GM21723 (cell line): ENCODE results near the gene ZNF598.
"Not testable (repeated sequence)": the region's sequence is repeated elsewhere in the genome, so short reads cannot be mapped to it uniquely, and the experiment has no call there.

Experiments used
- ATAC-seq: cut with Tn5 transposase; IDR thresholded peaks from one replicate; pipeline ENCODE4 v1.9.1; 2021; ENCODE audit warnings: mild to moderate bottlenecking, moderate library complexity; ENCODE audit not compliant: unreplicated experiment

Gene ZNF598

DNA sequence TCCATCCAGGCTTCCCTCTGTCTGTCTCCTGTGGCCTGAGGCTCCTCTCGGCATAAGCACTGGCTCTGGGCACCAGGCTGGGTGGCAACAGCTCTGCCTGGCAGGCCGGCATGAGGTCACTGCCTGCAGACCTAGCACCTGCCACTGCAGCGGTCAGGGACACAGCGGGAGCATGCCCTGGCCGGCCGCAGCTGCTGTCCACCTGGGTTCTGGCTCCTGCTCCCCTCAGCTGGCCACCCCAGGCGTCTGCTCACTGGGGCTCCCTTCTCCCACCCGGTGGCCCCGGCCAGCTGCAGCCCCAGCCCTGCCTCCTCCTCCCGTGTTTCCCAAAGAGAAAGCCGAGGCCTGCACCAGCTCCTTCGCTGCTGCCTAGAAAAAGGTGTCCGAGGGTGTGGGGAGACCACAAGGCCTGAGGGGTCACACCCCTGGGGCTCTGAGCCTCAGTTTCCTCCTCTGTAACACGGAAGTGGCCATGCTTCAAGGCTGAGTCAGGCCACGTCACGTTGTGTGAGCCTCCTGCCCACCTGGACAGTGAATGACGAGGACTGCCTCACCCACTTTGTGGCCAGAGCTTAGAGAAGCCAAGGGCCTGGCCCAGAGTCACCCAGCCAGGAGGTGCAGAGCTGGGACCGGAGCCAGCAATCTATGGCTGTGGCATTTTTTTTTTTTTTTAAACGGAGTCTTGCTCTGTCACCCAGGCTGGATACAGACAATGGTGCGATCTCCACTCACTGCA, 31.3 kb upstream of the ZNF598 start:
- no peak for ATAC-seq

DNA sequence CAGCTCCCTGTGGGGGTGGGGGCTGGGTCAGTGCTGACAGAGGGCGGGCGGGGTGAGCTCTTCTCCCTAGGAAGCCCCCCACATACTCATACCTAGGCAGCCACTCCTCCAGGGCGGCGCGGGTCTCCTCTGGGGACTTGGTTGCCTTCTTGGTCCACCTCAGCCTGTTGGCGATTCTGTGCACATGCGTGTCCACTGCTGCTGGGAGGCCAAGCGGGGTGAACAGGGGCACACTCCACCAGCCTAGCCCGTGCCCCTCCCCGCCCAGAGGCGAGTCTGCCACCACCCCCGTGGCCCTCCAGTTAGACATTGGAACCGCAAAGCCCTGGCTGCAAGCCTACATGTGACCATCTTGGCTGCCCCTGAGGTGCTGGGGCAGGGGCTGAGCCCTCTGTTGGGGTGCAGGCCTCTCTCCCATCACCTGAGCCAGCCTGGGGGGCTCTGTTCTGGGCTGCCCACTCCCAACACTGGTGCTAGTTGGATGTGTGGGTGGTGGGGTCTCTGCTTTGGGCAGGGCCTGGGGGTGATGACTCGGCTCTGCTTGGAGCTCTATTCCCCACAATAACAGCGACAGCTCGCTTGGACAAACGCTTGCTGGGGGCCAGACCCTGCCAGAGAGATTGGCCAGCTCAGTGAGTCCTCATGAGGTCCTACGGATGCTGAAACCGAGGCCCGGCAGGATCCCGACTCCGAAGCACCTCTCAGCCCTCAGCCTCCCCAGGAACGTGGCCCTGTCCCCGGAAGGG, 30.6 kb upstream of the ZNF598 start:
- ATAC-seq, result no peak

DNA sequence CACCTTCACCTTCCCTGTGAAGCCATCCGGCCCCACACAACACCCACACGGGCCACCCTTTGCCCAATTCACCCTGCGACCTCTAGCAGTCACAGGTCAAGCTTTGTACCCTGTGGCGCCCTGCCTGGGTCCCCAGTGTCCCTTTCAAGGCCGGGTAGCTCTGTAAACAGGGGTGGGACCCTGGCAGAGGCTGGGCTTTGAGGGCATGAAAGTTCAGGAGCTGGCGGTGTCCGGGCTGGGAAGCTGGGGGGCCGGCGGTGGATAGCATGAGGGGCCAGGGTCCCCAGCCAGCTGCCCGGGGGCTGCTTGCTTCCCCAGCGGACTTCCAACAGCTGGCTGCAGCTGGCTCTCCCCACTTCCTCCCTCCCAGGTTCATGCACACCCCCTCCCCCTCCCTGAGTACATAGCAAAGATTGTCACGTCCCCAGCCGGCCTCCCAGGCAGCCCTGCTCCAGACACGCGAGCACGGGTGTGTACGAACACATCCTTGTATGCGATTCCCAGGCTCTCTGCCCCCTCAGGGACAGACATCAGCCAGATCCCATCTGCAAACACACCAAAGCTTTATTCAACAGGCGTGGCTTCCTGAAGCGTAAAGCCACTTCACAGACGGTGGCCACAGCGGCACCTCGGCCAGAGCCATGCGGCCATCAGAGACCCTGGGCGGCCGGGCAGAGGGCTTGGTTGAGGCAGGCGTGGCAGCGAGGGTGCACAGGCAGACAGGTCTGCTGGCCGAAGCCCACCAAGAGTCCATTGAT, 29.8 kb upstream of the ZNF598 start:
- ATAC-seq, result no peak

DNA sequence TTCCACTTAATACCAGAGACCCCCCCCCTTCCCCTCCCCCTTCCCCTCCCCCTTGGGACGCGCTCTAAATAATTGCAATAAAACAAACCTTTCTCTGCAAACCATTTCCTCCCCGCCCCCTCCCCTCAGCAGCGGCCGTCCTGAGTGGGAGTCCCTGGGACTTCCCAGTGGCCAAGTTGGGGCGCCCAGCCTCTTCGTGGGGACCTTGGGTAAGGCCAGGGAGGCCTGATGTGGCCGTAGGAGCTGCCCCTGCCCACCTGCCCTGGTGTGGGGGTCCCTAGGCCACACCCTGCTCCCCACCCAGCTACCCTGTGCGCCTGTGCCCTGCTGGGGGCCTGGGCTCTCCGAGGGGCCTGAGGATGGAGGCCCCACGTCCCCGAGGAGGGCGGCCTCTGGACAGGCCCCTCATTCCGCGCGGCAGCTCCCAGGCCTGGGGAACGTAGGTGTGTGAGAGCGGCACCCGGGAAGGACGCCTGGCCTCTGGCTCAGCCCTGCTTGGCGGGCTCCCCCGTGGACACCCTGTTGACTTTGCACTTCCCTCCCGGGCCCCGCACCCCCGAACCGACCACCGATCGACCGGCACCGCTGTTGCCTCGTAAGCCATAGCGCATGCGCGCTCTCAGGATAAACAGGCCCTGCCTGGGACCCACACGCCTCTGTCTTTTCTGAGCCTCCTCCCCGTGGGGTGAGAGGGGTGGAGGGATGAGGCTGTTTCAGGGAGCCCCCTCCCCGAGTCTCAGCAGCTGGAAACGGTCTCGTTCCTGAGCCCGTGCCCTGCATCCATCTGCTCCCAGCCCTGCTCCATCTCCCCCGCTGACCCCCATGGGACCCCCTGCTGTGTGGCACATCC, 29.0 kb upstream of the ZNF598 start:
- ATAC-seq, result no peak

DNA sequence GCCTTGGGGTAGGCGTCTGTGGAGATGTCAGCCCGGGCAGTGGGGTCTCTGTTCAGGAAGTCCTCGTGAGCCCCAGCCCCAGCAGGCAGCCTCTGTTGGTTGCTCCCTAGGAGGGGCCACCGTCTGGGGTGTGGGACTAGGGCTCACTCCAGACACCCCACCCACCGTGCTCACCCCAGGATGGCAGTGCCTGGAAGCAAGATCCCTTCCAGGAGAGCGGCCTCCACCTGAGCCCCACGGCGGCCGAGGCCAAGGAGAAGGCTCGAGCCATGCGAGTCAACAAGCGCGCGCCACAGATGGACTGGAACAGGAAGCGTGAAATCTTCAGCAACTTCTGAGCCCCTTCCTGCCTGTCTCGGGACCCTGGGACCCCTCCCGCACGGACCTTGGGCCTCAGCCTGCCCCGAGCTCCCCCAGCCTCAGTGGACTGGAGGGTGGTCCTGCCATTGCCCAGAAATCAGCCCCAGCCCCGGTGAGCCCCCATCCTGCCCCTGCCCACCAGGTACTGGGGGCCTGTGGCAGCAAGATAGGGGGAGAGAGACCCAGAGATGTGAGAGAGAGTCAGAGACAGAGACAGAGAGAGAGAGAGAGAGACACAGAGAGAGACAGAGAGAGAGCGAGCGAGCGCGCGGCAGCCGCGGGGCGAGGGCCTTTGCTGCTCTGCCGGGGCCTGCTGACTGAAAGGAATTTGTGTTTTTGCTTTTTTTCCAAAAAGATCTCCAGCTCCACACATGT, 28.2 kb upstream of the ZNF598 start:
- ATAC-seq, result no peak

DNA sequence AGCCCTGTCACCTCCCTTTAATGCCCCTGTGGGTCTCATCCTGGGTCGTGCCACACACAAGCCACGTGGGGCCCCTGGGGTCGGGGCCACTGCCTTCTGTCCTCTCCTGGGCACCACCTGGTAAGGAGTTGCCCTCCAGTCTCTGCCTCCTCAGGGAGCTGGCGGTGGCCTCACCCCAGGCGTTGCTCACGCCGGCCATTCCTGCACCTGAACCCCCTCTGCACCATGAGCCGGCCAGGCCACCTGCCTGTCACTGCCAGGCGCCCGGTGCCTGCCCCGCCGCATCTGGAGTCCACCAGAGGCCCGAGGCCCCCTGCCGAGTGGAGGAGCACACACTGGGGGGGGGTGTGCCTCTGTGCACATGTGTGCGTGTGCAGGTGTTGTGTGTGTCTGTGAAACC, 27.5 kb upstream of the ZNF598 start:
- no peak for ATAC-seq

DNA sequence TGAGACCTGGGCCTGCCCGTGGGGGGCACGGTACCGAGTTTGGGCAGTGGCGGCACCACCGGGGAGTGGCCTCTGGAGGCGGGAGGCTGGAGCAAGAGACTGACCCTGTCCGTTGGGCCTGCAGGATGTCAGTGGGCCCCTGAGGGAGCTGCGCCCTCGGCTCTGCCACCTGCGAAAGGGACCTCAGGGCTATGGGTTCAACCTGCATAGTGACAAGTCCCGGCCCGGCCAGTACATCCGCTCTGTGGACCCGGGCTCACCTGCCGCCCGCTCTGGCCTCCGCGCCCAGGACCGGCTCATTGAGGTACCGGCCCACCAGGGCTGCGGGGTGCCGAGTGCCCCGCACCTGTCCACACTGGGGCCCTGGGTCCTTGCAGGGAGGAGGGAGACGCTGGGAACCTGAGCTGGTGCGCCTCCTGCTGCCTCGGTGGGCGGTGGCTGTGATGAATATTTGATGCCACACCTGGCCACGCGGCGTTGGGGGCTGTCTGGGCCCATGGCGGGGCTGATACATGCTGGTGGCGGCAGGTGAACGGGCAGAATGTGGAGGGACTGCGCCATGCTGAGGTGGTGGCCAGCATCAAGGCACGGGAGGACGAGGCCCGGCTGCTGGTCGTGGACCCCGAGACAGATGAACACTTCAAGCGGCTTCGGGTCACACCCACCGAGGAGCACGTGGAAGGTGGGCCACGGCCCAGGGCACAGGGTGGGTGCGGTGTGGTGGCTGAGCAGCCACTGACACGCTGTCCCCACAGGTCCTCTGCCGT, 26.8 kb upstream of the ZNF598 start:
- ATAC-seq, result no peak

DNA sequence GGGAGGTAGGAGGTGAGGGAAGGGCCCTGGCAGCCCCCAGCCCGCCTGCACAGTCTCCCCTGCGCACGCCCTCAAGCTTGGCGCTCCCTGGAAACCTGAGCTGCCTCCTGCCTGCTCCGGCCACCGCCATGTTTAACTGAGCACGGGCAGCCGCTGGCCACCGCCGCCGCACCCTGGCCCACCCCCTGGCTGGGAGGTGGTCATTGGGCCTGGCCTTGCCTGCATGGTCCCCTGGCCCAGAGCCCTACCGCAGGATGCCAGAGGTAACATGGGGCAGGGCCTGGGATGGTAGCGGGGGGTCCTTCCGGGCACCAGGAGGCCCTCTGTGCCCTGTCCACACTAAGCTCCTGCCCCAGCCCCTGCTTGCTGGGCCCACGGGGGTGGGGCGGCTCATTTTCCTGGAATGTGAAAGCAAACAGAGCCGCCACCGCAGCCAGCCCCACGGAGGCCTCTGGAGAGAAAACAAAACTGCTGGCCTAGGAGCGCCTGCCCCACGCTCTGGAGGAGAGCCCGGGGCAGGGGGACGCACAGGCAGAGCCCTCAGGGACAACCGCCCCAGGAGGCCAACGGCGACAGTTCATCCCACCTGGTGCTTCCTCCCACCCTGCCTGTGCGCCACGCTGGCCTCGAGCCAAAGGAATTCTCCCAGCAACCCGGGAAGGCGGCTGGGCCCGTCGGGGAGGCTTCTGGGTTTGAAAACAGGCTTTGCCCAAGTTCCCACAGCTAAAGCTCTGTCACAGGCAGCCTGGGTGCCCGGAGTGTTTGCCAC, 26.0 kb upstream of the ZNF598 start:
- ATAC-seq, result no peak

DNA sequence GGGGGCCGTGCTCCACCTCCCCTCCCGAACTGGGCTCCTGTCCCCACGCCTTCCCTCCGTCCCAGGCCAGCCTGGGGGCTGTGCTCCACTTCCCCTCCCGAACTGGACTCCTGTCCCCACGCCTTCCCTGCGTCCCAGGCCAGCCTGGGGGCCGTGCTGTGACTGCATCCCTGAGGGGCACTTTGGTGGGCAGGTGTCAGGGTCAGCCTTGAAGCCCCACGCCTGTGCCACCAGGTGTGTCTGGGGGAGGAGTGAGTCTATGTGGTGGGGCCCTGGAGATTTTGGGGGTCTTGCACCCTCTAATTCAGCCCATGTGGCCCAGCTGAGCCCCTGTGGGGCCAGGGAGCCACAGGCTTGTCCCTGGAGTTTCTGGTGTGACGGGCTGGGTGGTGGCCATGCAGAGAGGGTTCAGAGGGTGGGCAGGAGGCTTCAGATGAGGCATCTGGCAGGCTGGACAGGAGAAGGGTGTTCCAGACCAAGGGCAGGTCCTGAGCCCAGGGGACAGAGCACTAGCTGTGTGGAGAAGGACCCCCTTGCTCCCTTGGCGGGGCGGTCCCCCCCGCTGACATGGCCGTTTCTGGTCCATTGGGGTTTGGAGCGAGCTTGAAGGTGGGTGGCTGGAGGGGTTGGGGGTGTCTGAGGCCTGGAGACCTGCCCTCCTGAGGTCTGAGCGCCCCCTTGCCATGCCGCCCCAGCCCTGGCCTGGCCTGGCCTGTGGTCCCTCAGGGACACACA, 25.2 kb upstream of the ZNF598 start:
- ATAC-seq, result no peak

DNA sequence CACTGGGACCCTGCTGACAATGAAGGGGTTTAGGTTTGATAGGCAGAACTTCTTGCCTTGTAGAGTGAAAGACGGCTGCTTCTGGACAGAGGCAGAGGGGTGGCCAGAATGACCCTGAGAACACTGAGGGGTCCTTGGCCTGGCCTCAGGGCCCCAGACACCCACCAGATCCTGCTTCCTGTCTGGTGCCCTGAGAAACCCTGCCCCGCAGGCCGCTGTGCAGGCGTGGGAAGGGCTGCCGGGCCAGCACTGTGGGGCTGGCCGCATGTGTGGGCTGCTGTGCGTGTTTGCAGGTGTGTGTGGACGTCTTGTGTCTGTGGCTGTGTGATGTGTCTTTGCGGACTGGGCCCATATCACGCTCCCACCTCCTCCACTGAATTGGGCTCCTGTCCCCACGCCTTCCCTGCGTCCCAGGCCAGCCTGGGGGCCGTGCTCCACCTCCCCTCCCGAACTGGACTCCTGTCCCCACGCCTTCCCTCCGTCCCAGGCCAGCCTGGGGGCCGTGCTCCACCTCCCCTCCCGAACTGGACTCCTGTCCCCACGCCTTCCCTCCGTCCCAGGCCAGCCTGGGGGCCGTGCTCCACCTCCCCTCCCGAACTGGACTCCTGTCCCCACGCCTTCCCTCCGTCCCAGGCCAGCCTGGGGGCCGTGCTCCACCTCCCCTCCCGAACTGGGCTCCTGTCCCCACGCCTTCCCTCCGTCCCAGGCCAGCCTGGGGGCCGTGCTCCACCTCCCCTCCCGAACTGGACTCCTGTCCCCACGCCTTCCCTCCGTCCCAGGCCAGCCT, 24.5 kb upstream of the ZNF598 start:
- not testable (repeated sequence) for ATAC-seq

DNA sequence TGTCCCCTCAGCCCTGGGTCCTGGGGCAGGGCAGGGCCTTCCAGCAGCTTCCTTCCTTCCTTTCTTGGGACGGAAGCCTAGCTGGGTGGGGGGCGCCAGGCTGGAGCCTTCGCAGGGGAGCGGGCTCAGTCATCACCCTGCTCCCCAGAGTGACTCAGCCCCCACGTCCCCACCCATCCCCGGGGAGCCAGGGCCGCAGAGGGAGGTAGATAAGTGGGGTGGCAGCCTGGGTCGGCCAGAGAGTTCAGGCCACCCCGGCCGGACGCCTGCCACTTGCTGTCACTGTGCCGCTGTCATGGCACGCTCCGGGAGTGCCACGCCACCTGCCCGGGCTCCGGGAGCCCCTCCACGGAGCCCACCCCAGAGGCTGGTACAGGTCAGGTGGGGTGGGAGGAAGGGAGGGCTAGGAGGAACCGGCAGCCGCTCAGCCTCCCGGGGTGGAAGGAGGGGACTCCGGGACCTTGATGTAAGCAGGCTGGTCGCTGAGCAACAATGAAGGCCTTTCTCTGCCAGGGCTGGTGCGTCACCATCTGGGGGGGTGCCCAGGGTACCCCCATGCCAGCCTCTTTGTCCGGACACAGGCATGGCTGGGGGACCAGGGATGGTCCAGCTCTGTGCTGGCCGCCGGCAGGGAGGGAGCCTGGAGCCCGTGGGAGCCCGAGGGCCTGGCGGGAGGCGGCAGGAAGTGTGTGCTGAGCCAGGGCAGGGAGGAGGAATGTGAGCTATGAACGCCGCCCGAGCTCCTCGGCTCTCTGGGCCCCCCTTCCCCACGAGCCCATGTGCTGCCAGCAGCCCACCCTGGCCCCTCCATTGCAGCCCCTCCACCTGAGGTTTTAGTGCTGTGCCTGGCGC, 23.7 kb upstream of the ZNF598 start:
- no peak for ATAC-seq

DNA sequence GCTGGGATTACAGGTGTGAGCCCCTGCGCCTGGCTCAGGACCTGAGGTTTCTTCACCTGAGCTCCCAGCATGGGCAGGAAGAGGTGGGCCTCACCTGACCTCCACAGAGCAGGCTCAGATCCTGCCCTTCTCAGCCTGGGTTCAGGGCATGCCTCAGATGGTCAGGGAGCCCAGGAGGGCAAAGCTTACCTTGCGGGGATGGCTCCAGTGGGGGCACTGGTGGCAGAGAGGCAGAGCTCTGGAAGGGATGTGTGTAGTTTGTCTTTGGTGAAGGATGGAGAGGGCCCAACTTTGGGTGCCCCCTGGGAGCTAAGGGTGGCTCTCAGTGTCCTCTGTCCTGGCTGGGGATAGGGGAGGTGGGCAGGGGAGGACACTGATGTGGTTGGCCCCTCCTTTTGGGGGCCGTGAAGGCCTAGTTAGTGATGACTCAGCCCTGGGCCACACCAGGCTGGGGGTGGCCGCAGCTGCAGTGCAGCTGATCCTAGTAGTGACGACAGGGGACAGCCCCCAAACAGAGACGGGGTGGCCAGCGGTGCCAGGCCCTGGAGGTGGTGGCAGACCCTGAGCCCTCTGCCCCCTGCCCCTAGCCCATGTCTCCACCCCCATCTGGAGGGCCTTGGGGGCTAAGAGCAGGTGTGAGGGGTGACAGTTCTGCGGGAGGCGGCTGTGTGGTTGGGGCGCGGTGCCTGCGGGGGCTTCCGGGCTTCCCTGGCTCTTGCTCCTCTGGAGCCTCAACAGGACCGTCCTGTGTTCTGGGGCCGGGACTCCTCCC, 22.9 kb upstream of the ZNF598 start:
- ATAC-seq, result no peak

DNA sequence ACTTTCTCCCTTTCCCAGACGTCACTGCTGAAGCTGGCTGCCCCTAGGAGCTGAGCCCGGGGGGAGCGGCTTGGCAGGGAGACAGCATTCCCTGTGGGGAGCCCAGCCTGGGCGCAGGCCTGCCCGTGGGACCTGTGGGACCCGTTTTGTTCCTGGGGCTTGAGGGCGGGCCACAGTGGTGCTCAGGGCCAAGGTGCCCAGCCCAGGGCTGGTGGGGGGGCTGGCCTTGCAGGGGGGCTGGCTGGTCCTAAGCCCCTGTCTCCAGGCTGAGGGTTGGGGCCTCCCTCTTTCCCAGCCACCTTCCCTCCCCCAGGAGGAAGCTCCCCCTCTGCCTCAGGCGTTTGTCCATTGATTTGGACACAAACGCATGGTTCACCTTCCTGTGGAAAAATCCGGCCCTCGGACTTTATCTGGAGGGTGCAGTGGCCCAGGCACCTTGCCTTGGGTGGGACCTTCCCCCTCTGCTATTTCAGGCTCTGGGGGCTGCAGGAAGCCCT, 21.5 kb upstream of the ZNF598 start:
- ATAC-seq, result no peak

DNA sequence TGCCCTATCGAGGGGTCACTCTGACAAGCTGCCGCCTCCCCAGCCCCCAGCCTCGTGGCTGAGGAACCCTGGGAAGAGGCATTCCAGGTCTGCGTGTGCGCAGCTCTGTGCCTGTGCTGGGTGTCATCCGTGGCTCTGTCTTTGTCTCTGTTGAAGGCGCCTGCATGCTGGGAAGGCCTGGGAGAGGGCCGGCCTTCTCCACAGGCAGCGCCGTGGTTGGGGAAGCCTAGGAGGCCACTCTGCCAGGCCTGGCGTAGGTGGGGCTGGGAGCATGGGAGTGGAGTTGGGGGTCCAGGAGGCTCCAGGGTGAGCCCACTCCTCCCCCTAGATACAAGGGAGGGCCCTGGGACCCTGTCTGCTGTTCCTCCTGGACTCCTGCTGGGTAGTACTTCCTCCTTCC, 20.4 kb upstream of the ZNF598 start:
- no peak for ATAC-seq

DNA sequence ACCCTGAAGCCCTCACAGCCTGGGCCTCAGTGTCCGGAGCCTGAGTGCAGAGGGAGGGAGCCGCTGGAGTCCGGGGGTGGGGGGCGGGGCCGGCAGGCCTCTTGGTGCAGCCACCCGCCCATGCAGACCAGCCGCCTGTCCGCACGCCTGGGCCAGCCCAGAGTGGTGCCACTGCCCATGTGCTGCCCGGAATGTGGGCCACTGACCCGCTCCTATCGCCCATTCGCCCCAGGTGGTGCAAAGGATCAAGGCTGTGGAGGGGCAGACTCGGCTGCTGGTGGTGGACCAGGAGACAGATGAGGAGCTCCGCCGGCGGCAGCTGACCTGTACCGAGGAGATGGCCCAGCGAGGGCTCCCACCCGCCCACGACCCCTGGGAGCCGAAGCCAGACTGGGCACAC, 19.7 kb upstream of the ZNF598 start:
- no peak for ATAC-seq
